ENCODE results near the gene GTF3C5.

GRCh38 chr9:132986640-132987620, 43.9 kb upstream of the GTF3C5 start:
- TF ChIP-seq CTCF (IDR thresholded peaks at IDR 0.05) = no peak
- no peak for TF ChIP-seq POLR2A (IDR thresholded peaks at IDR 0.05)
